B cell (primary cell): ENCODE measurements around the gene SPECC1L.

Experiments used
- CTCF ChIP-seq: fragments of 200-600 bp; IDR thresholded peaks from one replicate; pipeline ENCODE4 v1.8.0; 2022; ENCODE audit warnings: antibody characterized with exemption, mild to moderate bottlenecking
- EZH2 ChIP-seq: IDR thresholded peaks from 2 replicates; pipeline ENCODE4 v1.6.1; 2012; ENCODE audit warnings: borderline replicate concordance, low read depth, mild to moderate bottlenecking, moderate library complexity, low read length; ENCODE audit not compliant: insufficient read depth, poor library complexity, severe bottlenecking

DNA sequence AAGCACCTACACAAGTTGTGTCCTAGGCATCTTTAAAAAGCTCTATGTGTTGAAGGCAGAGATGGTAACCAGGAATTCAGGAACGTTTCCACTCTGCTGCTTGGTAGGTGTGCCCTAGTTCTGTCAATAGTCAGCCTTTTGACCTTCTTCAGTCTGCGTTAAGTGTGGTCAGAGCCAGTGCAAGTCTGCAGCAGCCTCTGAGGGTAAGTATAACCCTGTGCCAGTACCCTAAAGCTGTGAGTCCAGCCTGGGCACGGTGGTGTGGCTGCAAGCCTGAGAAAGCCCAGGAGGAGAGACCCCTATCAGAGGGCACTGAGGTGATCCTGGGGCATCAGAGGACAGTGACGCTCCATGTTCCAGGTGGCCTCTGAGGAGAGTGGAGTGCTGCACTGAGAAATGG is 80.0 kb downstream of the SPECC1L start:
- TF ChIP-seq CTCF (no peak), EZH2 (no peak)
